ENCODE measurements around the gene TSPAN9.

TSPAN9 gene

GRCh38 chr12:3124917-3125316 is 47.7 kb downstream of the TSPAN9 start:
- DNase-seq (ENCODE audit: low read depth): no peak

DNA sequence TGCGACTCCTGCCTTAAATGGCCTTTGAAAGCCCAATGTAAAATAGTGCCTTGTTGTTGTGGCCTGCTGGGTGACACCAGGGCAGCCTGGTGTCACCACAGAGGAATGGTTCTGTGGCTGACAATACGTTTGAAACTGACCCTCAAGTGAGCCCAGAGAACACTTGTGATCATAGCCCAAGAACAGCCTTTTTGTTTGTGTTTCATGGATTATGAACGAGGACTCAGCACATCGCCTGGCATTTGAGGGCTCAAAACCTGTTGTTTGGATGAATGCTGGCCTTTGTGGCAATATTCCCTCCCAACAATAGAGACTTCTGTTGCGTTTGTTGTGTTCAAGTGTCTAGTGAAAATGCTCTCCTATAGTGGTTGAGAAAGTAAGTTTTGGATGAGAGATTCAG is 48.5 kb downstream of the TSPAN9 start:
- no peak for DNase-seq (ENCODE audit: low read depth)

- peak; percentile 16 for DNase-seq (ENCODE audit: low read depth)
These were observed 50.7 kb downstream of the TSPAN9 start for GRCh38 chr12:3127832-3128231.

- DNase-seq (ENCODE audit: low read depth): no peak
These were observed 51.5 kb downstream of the TSPAN9 start for GRCh38 chr12:3128498-3129293.

- peak; percentile 82 for DNase-seq (ENCODE audit: low read depth)
These were observed 52.3 kb downstream of the TSPAN9 start for GRCh38 chr12:3129301-3130056.

DNA sequence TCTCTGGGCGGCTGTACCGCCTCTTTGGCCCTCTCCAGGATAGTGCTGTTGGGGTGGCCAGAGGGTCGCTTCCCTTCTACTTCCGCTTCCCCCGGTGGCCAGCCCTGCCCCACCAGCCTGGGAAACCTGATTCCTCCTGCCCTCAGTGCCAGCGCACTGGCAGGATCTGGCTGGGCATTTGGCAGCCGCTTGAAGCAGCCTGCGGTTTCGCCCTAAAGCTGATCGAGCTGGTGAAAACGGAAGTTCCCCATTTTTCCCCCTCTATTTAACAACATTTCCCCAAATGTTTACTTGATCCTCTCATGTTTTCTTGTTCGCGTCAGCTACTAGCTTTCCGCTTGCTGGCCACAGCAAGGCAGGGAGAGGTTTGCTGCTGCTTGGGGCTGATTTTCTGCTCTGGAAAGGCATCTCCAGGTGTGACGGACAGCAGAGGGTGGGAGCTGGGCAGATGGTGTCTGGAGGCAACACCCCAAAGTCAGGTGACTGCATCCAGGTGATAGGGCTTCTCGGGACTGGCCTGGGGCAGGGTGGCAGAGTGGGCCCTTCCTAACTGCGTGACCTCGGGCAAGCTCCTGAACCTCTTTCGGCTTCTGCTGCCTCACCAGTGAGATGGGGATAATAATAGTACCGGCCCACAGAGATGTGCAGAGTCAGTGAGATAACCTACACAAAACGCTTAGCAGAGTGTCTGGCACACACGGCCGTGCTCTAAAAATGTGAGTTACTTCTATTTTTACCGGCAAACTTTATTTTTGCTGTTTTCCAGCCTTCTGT is 53.1 kb downstream of the TSPAN9 start:
- no peak for DNase-seq (ENCODE audit: low read depth)

- DNase-seq (ENCODE audit: low read depth): no peak
These were observed 54.0 kb downstream of the TSPAN9 start for GRCh38 chr12:3131129-3131528.

DNA sequence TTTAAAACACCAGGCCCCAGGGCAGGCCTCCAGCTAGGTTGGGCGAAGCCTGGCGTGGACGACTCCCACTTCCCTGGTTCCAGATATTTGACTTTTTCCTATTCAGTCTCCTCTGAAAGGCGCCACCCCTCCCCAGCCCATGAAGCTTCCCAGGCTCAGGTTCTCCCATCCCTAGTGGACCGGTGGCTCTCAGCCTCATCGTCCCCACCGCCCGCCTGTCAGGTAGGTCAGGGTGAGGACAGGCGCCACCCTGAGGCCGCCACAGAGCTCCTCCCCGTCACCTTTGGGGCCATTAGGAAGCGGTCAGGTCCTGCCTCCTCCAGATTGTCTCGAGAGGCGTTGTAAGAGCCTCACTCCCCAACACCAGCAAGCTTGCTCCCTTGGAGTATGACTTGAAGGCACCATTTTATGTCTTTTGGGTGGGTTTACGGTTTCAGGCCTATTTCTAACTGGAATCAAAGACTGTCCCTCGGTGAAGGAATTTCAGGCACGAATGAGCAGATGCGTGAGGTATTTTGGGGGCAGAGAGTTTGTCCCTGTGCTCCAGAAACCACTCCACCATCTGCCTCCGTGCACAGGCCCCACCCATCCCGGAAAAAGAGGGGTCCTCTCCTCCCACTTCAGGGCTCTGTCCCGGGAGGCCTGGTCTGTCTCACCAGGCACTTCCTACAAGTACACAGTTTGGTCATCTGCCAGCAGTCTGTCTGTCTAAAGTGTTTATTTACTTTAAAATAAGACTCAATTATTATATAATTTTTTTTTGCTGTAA is 55.6 kb downstream of the TSPAN9 start:
- DNase-seq (ENCODE audit: low read depth): peak; percentile 50

DNA sequence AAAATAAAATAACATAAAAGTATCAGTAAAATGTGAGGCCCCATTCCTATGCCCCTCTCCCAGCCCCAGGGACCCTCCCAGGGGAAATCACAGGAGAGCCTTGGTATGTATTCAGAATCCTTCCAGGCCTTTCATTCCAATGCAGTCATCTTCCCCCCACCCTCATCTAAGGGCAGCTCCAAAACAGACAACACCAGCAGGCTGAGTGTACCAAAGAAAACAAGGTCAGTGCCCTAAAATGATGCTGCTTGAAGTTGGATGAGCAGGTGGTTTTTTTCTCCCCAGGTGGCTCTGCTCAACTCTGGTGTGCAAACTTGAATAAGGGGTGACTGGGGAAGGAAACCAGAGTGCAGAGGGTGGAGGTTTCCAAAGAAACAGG is 56.2 kb downstream of the TSPAN9 start:
- DNase-seq (ENCODE audit: low read depth): no peak

- DNase-seq (ENCODE audit: low read depth): no peak
These were observed 56.9 kb downstream of the TSPAN9 start for GRCh38 chr12:3134126-3134525.

DNA sequence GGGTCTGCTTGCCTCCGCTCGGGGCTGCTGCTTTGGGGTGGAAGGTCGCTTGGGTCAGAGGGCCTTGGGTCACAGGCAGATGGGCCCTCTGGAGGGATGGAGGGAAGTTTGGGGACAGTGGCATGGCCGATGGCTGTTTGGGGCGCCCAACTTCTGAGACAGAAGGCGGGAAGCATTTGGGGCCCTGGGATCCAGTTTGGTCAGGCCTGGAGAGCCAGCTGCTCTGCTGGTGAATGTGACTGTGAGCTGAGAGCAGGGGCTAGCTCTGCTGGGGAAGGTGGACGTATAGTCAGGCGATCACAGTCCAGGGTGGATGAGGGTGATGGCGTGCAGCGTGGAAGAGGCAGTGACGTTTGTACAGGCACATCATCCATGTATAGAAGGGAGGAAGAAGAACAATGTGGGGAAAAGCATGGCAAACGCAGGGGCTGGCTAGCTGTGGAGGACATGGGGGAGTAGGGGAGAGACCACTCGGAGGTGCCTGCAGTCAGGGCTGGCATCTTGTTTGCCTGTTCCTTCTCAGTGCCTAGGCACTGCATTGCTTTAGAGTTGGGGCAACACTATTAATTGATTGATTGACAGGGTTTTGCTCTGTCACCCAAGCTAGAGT is 57.5 kb downstream of the TSPAN9 start:
- DNase-seq (ENCODE audit: low read depth): no peak

GRCh38 chr12:3135522-3136461 is 58.6 kb downstream of the TSPAN9 start:
- DNase-seq (ENCODE audit: low read depth): peak; percentile 83

DNA sequence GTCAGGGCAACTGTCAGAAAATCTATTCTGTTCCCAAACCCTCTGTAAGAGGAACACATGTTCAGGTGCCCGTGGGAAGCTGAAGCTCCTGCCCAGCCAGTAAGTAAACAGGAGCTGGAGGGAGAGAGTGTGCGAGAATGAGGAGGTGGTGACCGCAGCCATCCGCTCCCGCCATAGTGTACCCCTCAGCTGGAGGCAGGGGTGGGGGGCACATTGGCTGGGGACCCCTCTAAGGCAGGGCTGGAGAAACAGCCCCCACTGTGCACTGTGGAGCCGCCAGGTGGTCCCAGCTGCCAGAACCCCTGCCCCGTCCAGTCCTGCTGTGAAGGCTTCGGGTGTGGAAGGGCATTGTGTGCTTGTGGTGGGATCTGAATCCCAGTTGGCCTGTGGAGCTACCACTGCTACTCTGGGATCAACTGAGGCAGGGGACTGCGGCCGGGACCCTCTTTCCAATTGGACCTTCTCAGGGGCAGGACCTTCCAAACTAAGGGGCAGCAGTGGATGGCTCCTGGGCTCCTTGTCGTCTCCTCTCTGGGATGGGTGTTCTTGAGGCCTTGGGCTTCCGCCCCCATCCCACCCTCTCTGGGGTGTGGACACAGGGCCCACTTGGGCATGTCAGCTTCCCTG is 59.6 kb downstream of the TSPAN9 start:
- no peak for DNase-seq (ENCODE audit: low read depth)

DNA sequence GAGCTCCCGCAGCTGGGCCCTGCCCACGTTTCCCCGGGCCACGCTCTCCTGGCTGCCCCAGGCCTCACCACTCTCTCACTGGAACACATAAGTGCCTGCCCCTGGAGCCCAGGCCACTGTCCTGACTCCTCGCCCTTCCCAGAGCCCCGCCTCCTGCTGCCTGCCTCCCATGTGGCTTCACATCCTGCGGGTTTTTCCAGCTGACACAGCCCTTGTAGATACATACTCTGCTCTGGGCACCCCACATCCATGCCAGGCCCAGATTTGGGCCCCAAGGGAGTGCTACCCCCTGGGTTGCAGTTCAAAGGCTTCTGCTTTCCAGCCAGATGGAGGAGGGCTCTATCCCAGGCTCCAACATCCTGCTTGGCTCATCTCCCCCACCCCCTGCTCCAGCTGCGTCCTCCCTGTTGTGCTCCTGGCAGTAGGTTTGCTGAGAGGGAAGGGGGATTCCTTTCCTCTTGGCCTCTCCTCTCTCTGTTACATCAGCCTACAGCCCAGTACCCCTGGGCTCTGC is 60.1 kb downstream of the TSPAN9 start:
- peak; percentile 54 for DNase-seq (ENCODE audit: low read depth)

GRCh38 chr12:3137814-3138445 is 60.8 kb downstream of the TSPAN9 start:
- no peak for DNase-seq (ENCODE audit: low read depth)

- DNase-seq (ENCODE audit: low read depth): no peak
These were observed 61.8 kb downstream of the TSPAN9 start for GRCh38 chr12:3138941-3139511.

DNA sequence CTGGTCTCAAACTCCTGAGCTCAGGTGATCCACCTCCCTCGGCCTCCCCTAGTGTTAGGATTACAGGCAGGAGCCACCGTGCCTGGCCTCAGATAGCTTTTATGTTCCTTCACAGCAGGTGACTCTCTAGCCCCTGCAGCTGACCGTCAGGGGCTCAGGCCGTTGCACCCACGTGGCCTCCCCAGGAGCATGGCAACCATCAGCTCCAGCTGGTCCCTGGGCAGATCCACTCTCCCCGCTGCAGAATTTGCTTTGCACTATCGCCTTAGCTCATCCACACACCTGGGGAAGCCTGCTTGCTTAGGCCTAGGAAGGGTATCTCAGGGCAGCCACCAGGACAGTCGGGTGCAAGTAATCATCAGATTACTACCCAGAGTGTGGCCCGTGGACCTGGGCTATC is 62.6 kb downstream of the TSPAN9 start:
- no peak for DNase-seq (ENCODE audit: low read depth)

DNA sequence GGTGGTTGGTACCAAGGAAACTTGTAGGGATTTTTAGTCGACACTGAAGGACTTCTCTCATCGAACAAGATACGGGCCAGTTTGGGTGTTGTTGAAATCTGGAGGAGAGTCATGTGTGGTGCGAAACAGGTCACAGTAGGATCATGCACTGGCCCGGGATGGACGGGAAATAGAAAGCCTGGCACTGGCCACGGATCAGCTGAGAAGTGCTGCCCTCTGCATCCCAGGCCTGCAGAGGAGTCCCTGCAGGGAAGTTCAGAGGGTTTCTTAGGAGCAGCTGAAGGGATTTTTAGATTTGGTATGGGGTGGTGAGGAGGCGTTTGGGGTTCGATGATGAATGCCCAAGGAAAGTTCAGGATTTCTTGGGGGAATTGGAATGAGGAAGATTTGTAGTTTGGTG is 63.1 kb downstream of the TSPAN9 start:
- no peak for DNase-seq (ENCODE audit: low read depth)
